Measurements from ENCODE around the gene NLGN1. TPM values are rescaled to one million over a fixed set of nuclear protein-coding genes. Genes with fewer than 3 reads are reported as not detected.

The NLGN1 gene
- total and polyA plus RNA-seq, 9 of the 15 experiments (the other 6 are each of a cell fraction or from before 2014, with no cell fraction given), result under 0.01 to 0.01 TPM; not detected in 7

DNA sequence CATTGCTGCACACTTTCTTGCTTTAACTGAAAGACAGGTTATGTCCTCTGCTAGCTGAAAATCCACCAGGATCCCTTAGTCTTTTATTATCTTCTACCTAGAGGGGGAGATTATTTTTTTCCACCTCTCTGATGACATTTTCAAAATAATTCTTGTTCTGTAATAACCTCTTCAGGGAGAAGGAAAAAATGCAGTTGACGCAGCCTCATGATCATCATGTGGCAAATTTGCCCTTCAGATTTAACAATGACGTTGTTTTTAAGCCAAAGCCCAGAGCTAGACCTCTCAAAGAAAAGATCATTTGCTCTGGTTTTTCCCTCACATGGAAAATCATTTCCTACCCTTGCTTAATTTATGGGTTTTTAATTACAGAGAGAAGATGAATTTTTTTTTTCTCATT is 724.9 kb downstream of the NLGN1 start:
- Histone ChIP-seq H3K4me1 (replicated peaks in 1 of 2; ENCODE audit: control insufficient read depth in 2 of 2, insufficient read depth in 2 of 2, low read length in 2 of 2) (no peaks in the 10 kb centered on the region), H4K20me1 (replicated peaks; ENCODE audit: control insufficient read depth, insufficient read depth, low read length) (no peaks in the 10 kb centered on the region), H3K9ac (ENCODE audit: insufficient read depth in 1 of 2, low read depth in 2 of 2, low read length in 2 of 2) (no peak overlapping the region), H3K27me3 (ENCODE audit: control insufficient read depth in 2 of 2, insufficient read depth in 2 of 2, low read length in 2 of 2) (no peaks in the 10 kb centered on the region), H3K4me2 (ENCODE audit: insufficient read depth, low read length) (no peak overlapping the region), H3K4me3 (no peak overlapping the region), H3K9me1 (ENCODE audit: control insufficient read depth, insufficient read depth, low read length) (no peaks in the 10 kb centered on the region), H3K36me3 (ENCODE audit: control insufficient read depth, insufficient read depth, low read length) (no peaks in the 10 kb centered on the region), H3K9me3 (replicated peaks; ENCODE audit: control insufficient read depth, insufficient read depth, low read depth, low read length) (no peaks in the 10 kb centered on the region), H3K27ac (ENCODE audit: extremely low read depth, low read depth, low read length) (no peak overlapping the region), H3K79me2 (ENCODE audit: control insufficient read depth, insufficient read depth, low read length) (no peaks in the 10 kb centered on the region), H2AFZ (ENCODE audit: low read depth, low read length) (no peak overlapping the region)
- no peak for ATAC-seq
- WGBS (ENCODE audit: insufficient coverage, low coverage, missing lambda C conversion rate), result 0% methylated on average over 2 of the region's 2 CpGs
- intact Hi-C loops (cut with micrococcal nuclease) (no loop called here), in situ Hi-C loops (cut with MboI) (no loop called here)
- no peak for FAIRE-seq
- TF ChIP-seq, protein P1, sequence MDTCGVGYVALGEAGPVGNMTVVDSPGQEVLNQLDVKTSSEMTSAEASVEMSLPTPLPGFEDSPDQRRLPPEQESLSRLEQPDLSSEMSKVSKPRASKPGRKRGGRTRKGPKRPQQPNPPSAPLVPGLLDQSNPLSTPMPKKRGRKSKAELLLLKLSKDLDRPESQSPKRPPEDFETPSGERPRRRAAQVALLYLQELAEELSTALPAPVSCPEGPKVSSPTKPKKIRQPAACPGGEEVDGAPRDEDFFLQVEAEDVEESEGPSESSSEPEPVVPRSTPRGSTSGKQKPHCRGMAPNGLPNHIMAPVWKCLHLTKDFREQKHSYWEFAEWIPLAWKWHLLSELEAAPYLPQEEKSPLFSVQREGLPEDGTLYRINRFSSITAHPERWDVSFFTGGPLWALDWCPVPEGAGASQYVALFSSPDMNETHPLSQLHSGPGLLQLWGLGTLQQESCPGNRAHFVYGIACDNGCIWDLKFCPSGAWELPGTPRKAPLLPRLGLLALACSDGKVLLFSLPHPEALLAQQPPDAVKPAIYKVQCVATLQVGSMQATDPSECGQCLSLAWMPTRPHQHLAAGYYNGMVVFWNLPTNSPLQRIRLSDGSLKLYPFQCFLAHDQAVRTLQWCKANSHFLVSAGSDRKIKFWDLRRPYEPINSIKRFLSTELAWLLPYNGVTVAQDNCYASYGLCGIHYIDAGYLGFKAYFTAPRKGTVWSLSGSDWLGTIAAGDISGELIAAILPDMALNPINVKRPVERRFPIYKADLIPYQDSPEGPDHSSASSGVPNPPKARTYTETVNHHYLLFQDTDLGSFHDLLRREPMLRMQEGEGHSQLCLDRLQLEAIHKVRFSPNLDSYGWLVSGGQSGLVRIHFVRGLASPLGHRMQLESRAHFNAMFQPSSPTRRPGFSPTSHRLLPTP (IDR thresholded peaks at IDR 0.05; ENCODE audit: borderline replicate concordance, extremely low read depth, insufficient read length), result no peak
- TF ChIP-seq PURB (CRISPR knock-in tag; IDR thresholded peaks at IDR 0.05; ENCODE audit: low read depth) (no peak), ZBED1 (IDR thresholded peaks at IDR 0.05) (no peak), ZNF695 (CRISPR knock-in tag; IDR thresholded peaks at IDR 0.05) (no peak), POLR2G (IDR thresholded peaks at IDR 0.05; ENCODE audit: low read depth, low read length) (no peak), GTF2E2 (tag; IDR thresholded peaks at IDR 0.05) (no peak), NBN (IDR thresholded peaks at IDR 0.05; ENCODE audit: low read depth) (no peak), RBM34 (IDR thresholded peaks at IDR 0.05; ENCODE audit: borderline replicate concordance, insufficient read depth, low read length) (no peak), ZFP36 (IDR thresholded peaks at IDR 0.05; ENCODE audit: low read depth, low read length, partially characterized antibody) (no peak), CREBBP (IDR thresholded peaks at IDR 0.05; ENCODE audit: low read depth, low read length) (no peak), ARID2 (IDR thresholded peaks at IDR 0.05) (no peak), KDM1A (IDR thresholded peaks at IDR 0.05) (no peak), HEY1 (CRISPR knock-in tag; IDR thresholded peaks at IDR 0.05; ENCODE audit: borderline replicate concordance) (no peak), POLR2AphosphoS5 (IDR thresholded peaks at IDR 0.05; ENCODE audit: control insufficient read depth, insufficient read depth, low read depth, low read length) (no peak)
- TF ChIP-seq, protein P2, sequence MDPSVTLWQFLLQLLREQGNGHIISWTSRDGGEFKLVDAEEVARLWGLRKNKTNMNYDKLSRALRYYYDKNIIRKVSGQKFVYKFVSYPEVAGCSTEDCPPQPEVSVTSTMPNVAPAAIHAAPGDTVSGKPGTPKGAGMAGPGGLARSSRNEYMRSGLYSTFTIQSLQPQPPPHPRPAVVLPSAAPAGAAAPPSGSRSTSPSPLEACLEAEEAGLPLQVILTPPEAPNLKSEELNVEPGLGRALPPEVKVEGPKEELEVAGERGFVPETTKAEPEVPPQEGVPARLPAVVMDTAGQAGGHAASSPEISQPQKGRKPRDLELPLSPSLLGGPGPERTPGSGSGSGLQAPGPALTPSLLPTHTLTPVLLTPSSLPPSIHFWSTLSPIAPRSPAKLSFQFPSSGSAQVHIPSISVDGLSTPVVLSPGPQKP (CRISPR knock-in tag; IDR thresholded peaks at IDR 0.05), result no peak
- TF ChIP-seq, protein P3, sequence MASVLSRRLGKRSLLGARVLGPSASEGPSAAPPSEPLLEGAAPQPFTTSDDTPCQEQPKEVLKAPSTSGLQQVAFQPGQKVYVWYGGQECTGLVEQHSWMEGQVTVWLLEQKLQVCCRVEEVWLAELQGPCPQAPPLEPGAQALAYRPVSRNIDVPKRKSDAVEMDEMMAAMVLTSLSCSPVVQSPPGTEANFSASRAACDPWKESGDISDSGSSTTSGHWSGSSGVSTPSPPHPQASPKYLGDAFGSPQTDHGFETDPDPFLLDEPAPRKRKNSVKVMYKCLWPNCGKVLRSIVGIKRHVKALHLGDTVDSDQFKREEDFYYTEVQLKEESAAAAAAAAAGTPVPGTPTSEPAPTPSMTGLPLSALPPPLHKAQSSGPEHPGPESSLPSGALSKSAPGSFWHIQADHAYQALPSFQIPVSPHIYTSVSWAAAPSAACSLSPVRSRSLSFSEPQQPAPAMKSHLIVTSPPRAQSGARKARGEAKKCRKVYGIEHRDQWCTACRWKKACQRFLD (CRISPR knock-in tag; IDR thresholded peaks at IDR 0.05), result no peak
- no TSS peak for BruUV-seq (replicated peaks)
- POLR2A ChIA-PET, result no interaction called here
- CTCF ChIA-PET (ENCODE audit: low intra/inter-chr PET ratio), result no interaction called here
- DNase-seq (ENCODE audit: extremely low read depth in 1 of 4, low spot score in 3 of 4), result no peak
